Measurements from ENCODE around the gene RANBP3. TPM values are rescaled to one million over a fixed set of nuclear protein-coding genes. Genes with fewer than 3 reads are reported as not detected.

Gene RANBP3
- total RNA-seq, 3 donors from 2014 or later, result 47.0 to 94.2 (median 60.5) TPM

GRCh38 chr19:6003976-6004375 is 26.0 kb upstream of the RANBP3 start:
- TF ChIP-seq CTCF (IDR thresholded peaks at IDR 0.05), result no peak
- Histone ChIP-seq H3K4me3 (no peak overlapping the region), H3K4me1 (ENCODE audit: low read depth) (no peaks in the 10 kb centered on the region), H3K9me3 (no peaks in the 10 kb centered on the region), H3K36me3 (ENCODE audit: low read depth) (no peaks in the 10 kb centered on the region)
- ATAC-seq, result no peak
- DNase-seq, result no peak
- intact Hi-C loops (cut with DNase I, micrococcal nuclease), result no loop called here

- no peaks in the 10 kb centered on the region for H3K36me3 ChIP-seq (ENCODE audit: low read depth)
- ATAC-seq, result no peak
- intact Hi-C loops (cut with DNase I, micrococcal nuclease), result no loop called here
Measured at GRCh38 chr19:6002591-6002990, 24.7 kb upstream of the RANBP3 start.

GRCh38 chr19:6000228-6000847 is 22.4 kb upstream of the RANBP3 start:
- no peak for TF ChIP-seq CTCF (IDR thresholded peaks at IDR 0.05)
- no peak for DNase-seq
- H3K4me1 ChIP-seq (ENCODE audit: low read depth), result no peaks in the 10 kb centered on the region
- intact Hi-C loops (cut with DNase I, micrococcal nuclease), result no loop called here
- peak; percentile 27 for ATAC-seq
- no peaks in the 10 kb centered on the region for H3K9me3 ChIP-seq
- no peaks in the 10 kb centered on the region for H3K36me3 ChIP-seq (ENCODE audit: low read depth)
- H3K4me3 ChIP-seq, result no peak overlapping the region

More at GRCh38 chr19:6002591-6002990, 24.7 kb upstream of the RANBP3 start:
- no peak for TF ChIP-seq CTCF (IDR thresholded peaks at IDR 0.05)
- DNase-seq, result no peak
- H3K9me3 ChIP-seq, result no peaks in the 10 kb centered on the region
- no peaks in the 10 kb centered on the region for H3K4me1 ChIP-seq (ENCODE audit: low read depth)
- H3K4me3 ChIP-seq, result no peak overlapping the region

- Histone ChIP-seq H3K4me3 (no peak overlapping the region), H3K36me3 (ENCODE audit: low read depth) (no peaks in the 10 kb centered on the region), H3K4me1 (ENCODE audit: low read depth) (no peaks in the 10 kb centered on the region), H3K9me3 (no peaks in the 10 kb centered on the region)
- no peak for TF ChIP-seq CTCF (IDR thresholded peaks at IDR 0.05)
- ATAC-seq (no peak), DNase-seq (no peak)
- intact Hi-C loops (cut with DNase I, micrococcal nuclease), result no loop called here
Measured at GRCh38 chr19:5999693-6000092, 21.8 kb upstream of the RANBP3 start.

GRCh38 chr19:5997371-5997770 is 19.4 kb upstream of the RANBP3 start:
- ATAC-seq (no peak), DNase-seq (no peak)
- no peak for TF ChIP-seq CTCF (IDR thresholded peaks at IDR 0.05)
- Histone ChIP-seq H3K4me1 (ENCODE audit: low read depth) (no peaks in the 10 kb centered on the region), H3K9me3 (no peaks in the 10 kb centered on the region), H3K4me3 (no peak overlapping the region), H3K36me3 (ENCODE audit: low read depth) (no peaks in the 10 kb centered on the region)
- intact Hi-C loops (cut with DNase I, micrococcal nuclease), result no loop called here

Data from mucosa of descending colon (tissue), 3 donors.